Activated CD4-positive, alpha-beta memory T cell treated with anti-CD3 and anti-CD28 coated beads, Interleukin-2, amount 10 ng/mL, durations not matched to agents 7 days and 5 days (primary cell): ENCODE results near the gene DPEP2NB. TPM values are rescaled to one million over a fixed set of nuclear protein-coding genes. Genes with fewer than 3 reads are reported as not detected.
A peak's percentile ranks its signal among the peaks of the same experiment; 100 is the strongest.

ENCODE experiments used
- CTCF ChIA-PET: fragments of 350-600 bp; sonication (Branson Sonifier 250); formaldehyde crosslinking; loops from one replicate; lab custom pipeline; 2021; ENCODE audit warnings: antibody characterized with exemption, inconsistent platforms; lab: Charles Lee
- POLR2A ChIA-PET: fragments of 350-600 bp; sonication (Branson Sonifier 250); formaldehyde crosslinking; loops from one replicate; lab custom pipeline; 2021; ENCODE audit warnings: antibody characterized with exemption; lab: Charles Lee
- DNase-seq: peaks from one replicate; pipeline ENCODE4 v3.0.0-alpha.2; 2020
- H3K27ac Mint-ChIP-seq: one replicate; pipeline ENCODE4 v1.8.0; 2021; ENCODE audit warnings: mild to moderate bottlenecking, mixed read lengths
- H3K27me3 Mint-ChIP-seq: one replicate; pipeline ENCODE4 v1.8.0; 2021; ENCODE audit warnings: mixed read lengths
- H3K36me3 Mint-ChIP-seq: one replicate; pipeline ENCODE4 v1.8.0; 2021; ENCODE audit warnings: low read depth, mixed read lengths
- H3K4me1 Mint-ChIP-seq: one replicate; pipeline ENCODE4 v1.8.0; 2021; ENCODE audit warnings: mixed read lengths
- H3K4me3 Mint-ChIP-seq: one replicate; pipeline ENCODE4 v1.8.0; 2021; ENCODE audit warnings: mild to moderate bottlenecking, mixed read lengths
- H3K9me3 Mint-ChIP-seq: one replicate; pipeline ENCODE4 v1.8.0; 2021; ENCODE audit warnings: mixed read lengths
- total RNA-seq, 2 experiments: library from RNA; stranded (reverse); gene quantifications; one replicate each; pipeline ENCODE4 v1.2.3, GENCODE V29; 2021

DPEP2NB gene, protein sequence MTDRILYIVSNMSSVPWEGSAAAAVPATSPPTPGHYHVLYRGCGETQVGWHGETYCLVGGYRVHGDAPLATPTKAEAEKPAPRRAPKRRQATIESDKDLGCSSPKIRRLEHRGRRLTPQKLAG
- not detected for total RNA-seq

GRCh38 chr16:68015681-68016080, at the start of gene DPEP2NB:
Gene DPEP2NB (minus strand): TSS chr16:68015911. CDS start chr16:68015770, 141 bp downstream.
- Mint-ChIP-seq H3K36me3 (no peaks in the 10 kb centered on the region), H3K27me3 (peaks cover 2% of the 10 kb centered on the region), H3K9me3 (no peaks in the 10 kb centered on the region), H3K4me1 (peaks cover 17% of the 10 kb centered on the region), H3K27ac (no peak within 1 kb of the TSS), H3K4me3 (no peak within 1 kb of the TSS)
- DNase-seq = no peak
- CTCF ChIA-PET = interaction anchor here (0.7 to 2.3 kb wide), 4 partner anchors 13 to 73 kb away, joined by 3 to 11 read pairs (median 3); no protein-coding TSS in a partner anchor
- POLR2A ChIA-PET = interaction anchor here (0.8 to 1.0 kb wide), 2 partner anchors 17 to 80 kb away, joined by 3 read pairs; partner anchors contain the start of genes DPEP2 and PSMB10

- Mint-ChIP-seq H3K9me3 (no peaks in the 10 kb centered on the region), H3K4me1 (peaks cover 88% of the 10 kb centered on the region), H3K36me3 (peaks cover 45% of the 10 kb centered on the region), H3K27ac (peak overlapping the region; percentile 84), H3K27me3 (no peaks in the 10 kb centered on the region), H3K4me3 (no peak overlapping the region)
- peak; percentile 83 for DNase-seq
- ChIA-PET POLR2A (interaction anchor here (1.0 to 18.9 kb wide), 7 partner anchors 10 to 133 kb away, joined by 3 to 514 read pairs (median 4); partner anchors contain the start of genes CTRL, DDX28, DPEP2 and DUS2), CTCF (interaction anchor here (0.5 to 6.9 kb wide), 20 partner anchors 10 to 224 kb away, joined by 3 to 61 read pairs (median 4); partner anchors contain the start of genes DDX28, DUS2 and NFATC3)
Measured at GRCh38 chr16:68064791-68065365, 49.2 kb upstream of the DPEP2NB start.

- Mint-ChIP-seq H3K27ac (peak overlapping the region; percentile 94), H3K4me1 (peaks cover 89% of the 10 kb centered on the region), H3K36me3 (peaks cover 52% of the 10 kb centered on the region), H3K27me3 (no peaks in the 10 kb centered on the region), H3K9me3 (no peaks in the 10 kb centered on the region), H3K4me3 (peak overlapping the region; percentile 15)
- DNase-seq = peak; percentile 77
- POLR2A ChIA-PET = interaction anchor here (1.3 to 18.9 kb wide), 7 partner anchors 12 to 128 kb away, joined by 3 to 514 read pairs (median 5); partner anchors contain the start of genes DPEP2, NFATC3 and PSMB10
- CTCF ChIA-PET = interaction anchor here (0.6 to 6.9 kb wide), 12 partner anchors 8 to 247 kb away, joined by 3 to 61 read pairs (median 5); partner anchors contain the start of gene NFATC3
Measured at GRCh38 chr16:68062910-68063393, 47.2 kb upstream of the DPEP2NB start.

- no peak for DNase-seq
- CTCF ChIA-PET = interaction anchor here (1.0 to 6.9 kb wide), 5 partner anchors 10 to 25 kb away, joined by 3 to 42 read pairs (median 7); partner anchors contain the start of gene NFATC3
- POLR2A ChIA-PET = interaction anchor here (5.0 to 18.9 kb wide), 3 partner anchors 9 to 23 kb away, joined by 22 to 514 read pairs (median 40); partner anchors contain the start of gene NFATC3
- peaks cover 52% of the 10 kb centered on the region for H3K36me3 Mint-ChIP-seq
- no peaks in the 10 kb centered on the region for H3K27me3 Mint-ChIP-seq
- H3K4me1 Mint-ChIP-seq = peaks cover 80% of the 10 kb centered on the region
- no peaks in the 10 kb centered on the region for H3K9me3 Mint-ChIP-seq
- H3K4me3 Mint-ChIP-seq = no peak overlapping the region
- peak overlapping the region; percentile 94 for H3K27ac Mint-ChIP-seq
Measured at GRCh38 chr16:68061396-68061795, 45.7 kb upstream of the DPEP2NB start.

GRCh38 chr16:68059804-68060203, 44.1 kb upstream of the DPEP2NB start:
- ChIA-PET POLR2A (interaction anchor here (5.0 to 18.9 kb wide), 2 partner anchors 10 to 24 kb away, joined by 22 to 514 read pairs; partner anchors contain the start of gene NFATC3), CTCF (interaction anchor here (1.7 to 6.9 kb wide), 3 partner anchors 15 to 25 kb away, joined by 7 to 42 read pairs (median 15); partner anchors contain the start of gene NFATC3)
- Mint-ChIP-seq H3K27ac (peak overlapping the region; percentile 76), H3K4me3 (peak overlapping the region; percentile 30), H3K9me3 (no peaks in the 10 kb centered on the region), H3K4me1 (peaks cover 64% of the 10 kb centered on the region), H3K27me3 (no peaks in the 10 kb centered on the region), H3K36me3 (peaks cover 62% of the 10 kb centered on the region)
- DNase-seq = no peak

GRCh38 chr16:68055395-68055794, 39.7 kb upstream of the DPEP2NB start:
- no peaks in the 10 kb centered on the region for H3K9me3 Mint-ChIP-seq
- ChIA-PET CTCF (interaction anchor here (0.9 to 1.0 kb wide), 3 partner anchors 15 to 239 kb away, joined by 3 read pairs; no protein-coding TSS in a partner anchor), POLR2A (interaction anchor here (0.6 kb wide), 1 partner anchor 122 kb away, joined by 4 read pairs; no protein-coding TSS in a partner anchor)
- peaks cover 60% of the 10 kb centered on the region for H3K36me3 Mint-ChIP-seq
- no peak overlapping the region for H3K4me3 Mint-ChIP-seq
- peaks cover 24% of the 10 kb centered on the region for H3K4me1 Mint-ChIP-seq
- H3K27ac Mint-ChIP-seq = no peak overlapping the region
- H3K27me3 Mint-ChIP-seq = no peaks in the 10 kb centered on the region
- no peak for DNase-seq

- DNase-seq = no peak
- POLR2A ChIA-PET = no interaction called here
- Mint-ChIP-seq H3K4me3 (no peak overlapping the region), H3K27me3 (no peaks in the 10 kb centered on the region), H3K4me1 (no peaks in the 10 kb centered on the region), H3K36me3 (peaks cover 38% of the 10 kb centered on the region), H3K9me3 (no peaks in the 10 kb centered on the region), H3K27ac (no peak overlapping the region)
- CTCF ChIA-PET = no interaction called here
Measured at GRCh38 chr16:68049449-68049848, 33.7 kb upstream of the DPEP2NB start.

- Mint-ChIP-seq H3K36me3 (peaks cover 32% of the 10 kb centered on the region), H3K4me1 (no peaks in the 10 kb centered on the region), H3K27me3 (no peaks in the 10 kb centered on the region), H3K4me3 (no peak overlapping the region), H3K9me3 (no peaks in the 10 kb centered on the region), H3K27ac (no peak overlapping the region)
- ChIA-PET CTCF (interaction anchor here (0.5 to 0.7 kb wide), 2 partner anchors 10 to 64 kb away, joined by 3 read pairs; no protein-coding TSS in a partner anchor), POLR2A (interaction anchor here (1.4 kb wide), 1 partner anchor 112 kb away, joined by 4 read pairs; no protein-coding TSS in a partner anchor)
- no peak for DNase-seq
Measured at GRCh38 chr16:68047987-68048386, 32.3 kb upstream of the DPEP2NB start.

- H3K4me1 Mint-ChIP-seq = no peaks in the 10 kb centered on the region
- H3K9me3 Mint-ChIP-seq = no peaks in the 10 kb centered on the region
- CTCF ChIA-PET = interaction anchor here (0.6 to 1.1 kb wide), 3 partner anchors 18 to 618 kb away, joined by 3 read pairs; no protein-coding TSS in a partner anchor
- H3K27ac Mint-ChIP-seq = no peak overlapping the region
- POLR2A ChIA-PET = interaction anchor here (0.6 kb wide), 1 partner anchor 1173 kb away, joined by 3 read pairs; no protein-coding TSS in a partner anchor
- no peak overlapping the region for H3K4me3 Mint-ChIP-seq
- no peaks in the 10 kb centered on the region for H3K27me3 Mint-ChIP-seq
- DNase-seq = no peak
- H3K36me3 Mint-ChIP-seq = peaks cover 22% of the 10 kb centered on the region
Measured at GRCh38 chr16:68046106-68046505, 30.4 kb upstream of the DPEP2NB start.

GRCh38 chr16:68041783-68042182, 26.1 kb upstream of the DPEP2NB start:
- peaks cover 23% of the 10 kb centered on the region for H3K36me3 Mint-ChIP-seq
- H3K27me3 Mint-ChIP-seq = no peaks in the 10 kb centered on the region
- ChIA-PET POLR2A (interaction anchor here (1.1 to 2.0 kb wide), 4 partner anchors 19 to 106 kb away, joined by 3 to 16 read pairs (median 4); partner anchors contain the start of genes DDX28, DPEP2, DUS2 and PSMB10), CTCF (interaction anchor here (0.6 to 2.8 kb wide), 14 partner anchors 14 to 183 kb away, joined by 3 to 15 read pairs (median 6); partner anchors contain the start of genes DPEP2NB and NRN1L)
- no peak overlapping the region for H3K4me3 Mint-ChIP-seq
- no peaks in the 10 kb centered on the region for H3K9me3 Mint-ChIP-seq
- no peak overlapping the region for H3K27ac Mint-ChIP-seq
- H3K4me1 Mint-ChIP-seq = peaks cover 25% of the 10 kb centered on the region
- no peak for DNase-seq

GRCh38 chr16:68040506-68041288, 25.0 kb upstream of the DPEP2NB start:
- CTCF ChIA-PET = interaction anchor here (0.5 to 2.8 kb wide), 56 partner anchors 10 to 519 kb away, joined by 3 to 36 read pairs (median 4); partner anchors contain the start of genes DDX28, DPEP2, DPEP2NB and DUS2

More at GRCh38 chr16:68040506-68041288, 25.0 kb upstream of the DPEP2NB start:
- H3K27me3 Mint-ChIP-seq = no peaks in the 10 kb centered on the region
- no peak overlapping the region for H3K4me3 Mint-ChIP-seq
- peaks cover 26% of the 10 kb centered on the region for H3K36me3 Mint-ChIP-seq
- peak; percentile 91 for DNase-seq
- H3K4me1 Mint-ChIP-seq = peaks cover 29% of the 10 kb centered on the region
- H3K27ac Mint-ChIP-seq = peak overlapping the region; percentile 74
- POLR2A ChIA-PET = interaction anchor here (0.6 to 2.4 kb wide), 11 partner anchors 9 to 157 kb away, joined by 3 to 16 read pairs (median 3); partner anchors contain the start of genes DDX28, DPEP2, DUS2 and PSMB10
- H3K9me3 Mint-ChIP-seq = no peaks in the 10 kb centered on the region
